H1 (cell line): Measurements from ENCODE around the gene DDX55. TPM values are rescaled to one million over a fixed set of nuclear protein-coding genes. Genes with fewer than 3 reads are reported as not detected.

Experiments used
- CHD2 ChIP-seq: IDR thresholded peaks from 2 replicates; pipeline ENCODE4 v1.6.1; 2012; ENCODE audit warnings: low read length, improper control_type of control experiment
- EP300 ChIP-seq, 2 experiments: IDR thresholded peaks; 1 replicate in 1 of 2; 2 replicates in 1 of 2; pipeline ENCODE4 v1.6.1; 2011 to 2012; ENCODE audit warnings: low read depth in 2 of 2, low read length in 2 of 2, mild to moderate bottlenecking in 2 of 2, borderline replicate concordance in 1 of 2, inconsistent platforms in 1 of 2, moderate library complexity in 1 of 2
- HDAC2 ChIP-seq, 2 experiments: fragments of 300-600 bp in 1 of 2; sonication (generic) in 1 of 2; IDR thresholded peaks; 2 replicates each; pipeline ENCODE4 v1.6.1; 2011 to 2012; ENCODE audit warnings: low read depth in 2 of 2, low read length in 2 of 2, mild to moderate bottlenecking in 2 of 2, moderate library complexity in 2 of 2, borderline replicate concordance in 1 of 2, inconsistent platforms in 1 of 2
- HDAC6 ChIP-seq: IDR thresholded peaks from one replicate; pipeline ENCODE4 v1.7.1; 2012; ENCODE audit warnings: low read depth, mild to moderate bottlenecking, inconsistent platforms, low read length, moderate library complexity
- SIRT6 ChIP-seq: IDR thresholded peaks from one replicate; pipeline ENCODE4 v1.7.1; 2012; ENCODE audit warnings: low read length, inconsistent platforms
- SUZ12 ChIP-seq: fragments of 200-600 bp; sonication (generic); IDR thresholded peaks from 2 replicates; pipeline ENCODE4 v1.6.1; 2012; ENCODE audit warnings: mild to moderate bottlenecking, inconsistent platforms, low read length, moderate library complexity, mixed read lengths
- polyA plus RNA-seq, 7 experiments: library from polyadenylated mRNA; depleted of rRNA in 3 of 7; stranded (reverse) in 5 of 7; unstranded in 2 of 7; fragments of >200 nt in 5 of 7; fragments of 200-250 nt in 2 of 7; gene quantifications; 1 replicate in 5 of 7; 2 replicates in 1 of 7; 4 replicates in 1 of 7; pipeline versions ENCODE4 v1.2.1 to v1.2.3, GENCODE V29; 2011 to 2013; ENCODE audit warnings: missing spikeins in 2 of 7, mixed read lengths in 2 of 7
- total RNA-seq: library from RNA; stranded (reverse); fragmentation: NEBNext Ultra II Directional; extraction: Animal tissue kit (Norgen Biotek cat#: 25700); gene quantifications from 2 replicates; pipeline ENCODE4 v1.2.1, GENCODE V29; 2021

The DDX55 gene
- total and polyA plus RNA-seq, 2 of the 8 experiments (the other 6 are each of a cell fraction or from before 2014, with no cell fraction given): 25.8 to 37.7 TPM

DNA sequence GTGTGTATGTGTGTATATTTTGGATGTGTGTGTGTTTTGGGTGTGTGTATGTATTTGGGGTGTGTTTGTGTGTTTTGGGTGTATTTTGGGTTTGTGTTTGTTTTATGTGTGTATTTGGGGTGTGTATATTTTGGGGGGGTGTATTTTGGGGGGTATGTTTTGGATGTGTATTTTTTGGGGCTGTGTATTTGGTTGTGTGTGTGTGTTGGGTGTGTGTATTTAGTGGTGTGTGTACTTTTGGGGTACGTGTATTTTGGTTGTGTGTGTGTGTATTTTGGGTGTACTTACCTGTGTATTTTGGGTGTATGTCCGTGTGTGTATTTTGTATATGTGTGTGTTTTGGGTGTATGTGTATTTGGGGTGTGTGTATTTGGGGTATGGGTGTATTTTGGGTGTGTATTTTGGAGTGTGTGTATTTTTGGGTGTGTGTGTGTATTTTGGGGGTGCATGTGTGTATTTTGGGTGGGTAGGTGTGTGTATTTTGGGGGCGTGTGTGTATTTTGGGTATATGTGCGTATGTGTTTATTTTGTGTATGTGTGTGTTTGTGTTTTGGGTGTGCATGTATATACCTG lies 52.3 kb downstream of the DDX55 start (continued):
- TF ChIP-seq SUZ12 (no peak), CHD2 (no peak), EP300 (IDR thresholded peaks at IDR 0.05; ENCODE audit: borderline replicate concordance in 1 of 2, low read depth in 2 of 2, low read length in 2 of 2) (no peak), HDAC2 (IDR thresholded peaks at IDR 0.05; ENCODE audit: borderline replicate concordance in 1 of 2, low read depth in 2 of 2, low read length in 2 of 2) (no peak), SIRT6 (no peak), HDAC6 (no peak)
- TF ChIP-seq, all 59 proteins: peak for 0
